NCI-H2196 (cell line): ENCODE data around the gene NAIF1.
"Not testable (repeated sequence)": the region's sequence is repeated elsewhere in the genome, so short reads cannot be mapped to it uniquely, and the experiment has no call there.

ENCODE experiments used
- DNase-seq: peaks from one replicate; lab custom pipeline; 2025; ENCODE audit not compliant: unreplicated experiment; lab: John Stamatoyannopoulos, UW

Gene NAIF1

GRCh38 chr9:128066713-128067644, at the start of gene NAIF1:
Gene NAIF1, minus strand, starts transcription at chr9:128067320. Its CDS starts 219 bp downstream, at chr9:128067101.
- DNase-seq = peak; percentile 97

- DNase-seq = no peak
Observed at GRCh38 chr9:128116104-128117083, 49.3 kb upstream of the NAIF1 start.

- DNase-seq = no peak
Observed at GRCh38 chr9:128115187-128116103, 48.3 kb upstream of the NAIF1 start.

- DNase-seq = no peak
Observed at GRCh38 chr9:128114326-128115186, 47.4 kb upstream of the NAIF1 start.

GRCh38 chr9:128113526-128114325, 46.6 kb upstream of the NAIF1 start:
- DNase-seq = no peak

- not testable (repeated sequence) for DNase-seq
Observed at GRCh38 chr9:128111726-128112125, 44.6 kb upstream of the NAIF1 start.

GRCh38 chr9:128109050-128109709, 42.1 kb upstream of the NAIF1 start:
- DNase-seq = no peak

- DNase-seq = no peak
Observed at GRCh38 chr9:128108269-128109049, 41.3 kb upstream of the NAIF1 start.

GRCh38 chr9:128107468-128108268, 40.5 kb upstream of the NAIF1 start:
- DNase-seq = no peak

GRCh38 chr9:128106940-128107467, 39.9 kb upstream of the NAIF1 start:
- DNase-seq = no peak

- no peak for DNase-seq
Observed at GRCh38 chr9:128106181-128106939, 39.2 kb upstream of the NAIF1 start.

- DNase-seq = no peak
Observed at GRCh38 chr9:128105538-128106175, 38.5 kb upstream of the NAIF1 start.

GRCh38 chr9:128104171-128104618, 37.1 kb upstream of the NAIF1 start:
- peak; percentile 70 for DNase-seq

- peak; percentile 20 for DNase-seq
Observed at GRCh38 chr9:128103589-128103962, 36.5 kb upstream of the NAIF1 start.
